PC-3 (cell line): ENCODE measurements around the gene TBC1D3I.
"Not testable (repeated sequence)": the region's sequence is repeated elsewhere in the genome, so short reads cannot be mapped to it uniquely, and the experiment has no call there.

Experiments
- EZH2phosphoT487 ChIP-seq: fragments of 300-600 bp; sonication (generic); IDR thresholded peaks from 2 replicates; pipeline ENCODE4 v1.6.1; 2018; ENCODE audit warnings: mild to moderate bottlenecking, antibody characterized with exemption, low read length, borderline replicate concordance
- TF ChIP-seq, protein P1 (sequence below): fragments of 300-600 bp; sonication (generic); conservative IDR thresholded peaks from 2 replicates; pipeline ENCODE4 v1.5.1; 2017; ENCODE audit warnings: antibody characterized with exemption, low read depth, mild to moderate bottlenecking, low read length

DNA sequence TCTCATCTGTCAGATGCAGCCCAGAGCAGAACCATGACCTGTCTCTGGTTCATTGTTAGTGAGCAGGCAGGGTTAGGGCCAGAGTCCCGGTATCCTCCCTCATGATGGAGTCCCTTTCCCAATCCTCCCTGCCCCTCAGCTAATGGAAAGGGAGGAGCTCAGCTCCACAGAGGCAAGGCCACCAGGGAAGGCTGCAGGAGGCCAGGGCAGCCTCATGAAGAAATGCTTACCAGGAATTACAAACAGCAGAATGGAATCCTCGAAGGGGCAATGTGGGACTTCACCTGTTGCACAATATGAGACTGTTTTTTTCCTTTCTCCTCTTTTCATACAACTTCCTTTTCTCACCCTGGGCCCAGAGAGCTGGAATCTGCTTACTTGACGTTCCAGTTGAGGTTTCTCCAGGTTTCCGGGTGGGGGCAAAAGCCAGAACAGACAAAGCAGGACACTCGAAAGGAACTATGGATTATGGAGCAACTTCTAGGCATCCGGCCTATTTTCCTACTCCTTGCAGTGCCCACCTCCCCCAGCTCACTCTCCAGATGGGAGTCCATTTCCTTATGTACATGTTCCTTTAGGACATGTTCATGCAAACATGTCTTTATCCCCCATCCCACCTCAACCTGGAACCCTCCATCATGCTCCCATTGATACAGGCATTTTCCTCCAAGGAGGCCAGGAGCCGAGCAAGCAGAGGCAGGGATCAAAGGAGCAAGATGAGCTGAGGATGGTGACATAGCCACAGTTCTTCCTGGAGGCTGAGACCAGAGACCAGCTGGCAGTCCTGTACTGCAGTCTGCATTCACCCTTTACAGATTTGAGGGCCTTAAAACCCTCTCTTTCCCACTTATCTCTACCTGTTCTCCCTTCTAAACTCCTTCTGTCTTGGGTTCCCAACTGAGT lies 48.7 kb downstream of the TBC1D3I start:
- TF ChIP-seq EZH2phosphoT487: not testable (repeated sequence)
- TF ChIP-seq, protein P1, sequence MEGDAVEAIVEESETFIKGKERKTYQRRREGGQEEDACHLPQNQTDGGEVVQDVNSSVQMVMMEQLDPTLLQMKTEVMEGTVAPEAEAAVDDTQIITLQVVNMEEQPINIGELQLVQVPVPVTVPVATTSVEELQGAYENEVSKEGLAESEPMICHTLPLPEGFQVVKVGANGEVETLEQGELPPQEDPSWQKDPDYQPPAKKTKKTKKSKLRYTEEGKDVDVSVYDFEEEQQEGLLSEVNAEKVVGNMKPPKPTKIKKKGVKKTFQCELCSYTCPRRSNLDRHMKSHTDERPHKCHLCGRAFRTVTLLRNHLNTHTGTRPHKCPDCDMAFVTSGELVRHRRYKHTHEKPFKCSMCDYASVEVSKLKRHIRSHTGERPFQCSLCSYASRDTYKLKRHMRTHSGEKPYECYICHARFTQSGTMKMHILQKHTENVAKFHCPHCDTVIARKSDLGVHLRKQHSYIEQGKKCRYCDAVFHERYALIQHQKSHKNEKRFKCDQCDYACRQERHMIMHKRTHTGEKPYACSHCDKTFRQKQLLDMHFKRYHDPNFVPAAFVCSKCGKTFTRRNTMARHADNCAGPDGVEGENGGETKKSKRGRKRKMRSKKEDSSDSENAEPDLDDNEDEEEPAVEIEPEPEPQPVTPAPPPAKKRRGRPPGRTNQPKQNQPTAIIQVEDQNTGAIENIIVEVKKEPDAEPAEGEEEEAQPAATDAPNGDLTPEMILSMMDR: not testable (repeated sequence)
